ENCODE results near the gene WFIKKN2.

DNA sequence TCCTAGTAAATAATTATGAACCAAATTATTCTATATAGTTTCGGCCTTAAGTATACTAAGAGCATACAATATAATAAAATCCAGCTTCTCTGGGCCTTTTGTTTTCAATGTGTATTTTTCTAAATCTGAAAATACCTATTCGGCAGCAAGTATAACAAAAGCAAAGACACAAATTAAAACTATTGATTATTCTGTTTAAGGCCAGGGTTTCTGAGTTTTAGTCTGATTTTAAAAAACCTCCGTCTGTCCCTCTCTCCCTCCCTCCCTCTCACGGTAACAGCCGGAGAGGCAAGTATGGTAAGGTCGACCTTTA lies 29.3 kb downstream of the WFIKKN2 start:
- TF ChIP-seq CTCF (conservative IDR thresholded peaks at IDR 0.05 in 1 of 2, IDR thresholded peaks at IDR 0.05 in 1 of 2; ENCODE audit: low read depth in 1 of 2, low read length in 2 of 2) (no peak), EZH2 (IDR thresholded peaks at IDR 0.05; ENCODE audit: low read length, missing control alignments) (no peak)
